SK-N-SH (cell line): ENCODE measurements around the gene ATP8A2. TPM values are rescaled to one million over a fixed set of nuclear protein-coding genes. Genes with fewer than 3 reads are reported as not detected.

Source experiments
- CTCF ChIA-PET: fragments of 300-600, 350-600 bp; formaldehyde crosslinking; extraction: SDS; loops from one replicate; lab custom pipeline; 2021; lab: Yijun Ruan, JAX
- POLR2A ChIA-PET: fragments of 350-600 bp; sonication (Branson Sonifier 250); formaldehyde crosslinking; extraction: SDS; loops from one replicate; lab custom pipeline; 2020; ENCODE audit warnings: antibody characterized with exemption, inconsistent platforms; lab: Yijun Ruan, JAX
- DNase-seq: peaks from one replicate; pipeline ENCODE4 v3.0.0; 2012
- H2AFZ ChIP-seq: fragments of 200-600 bp; sonication (generic); 2 replicates; pipeline ENCODE4 v1.8.1; 2016; ENCODE audit warnings: antibody characterized with exemption, mild to moderate bottlenecking, low read depth
- H3F3A ChIP-seq: fragments of 200-600 bp; sonication (generic); replicated peaks from 2 replicates; pipeline ENCODE3; 2016; ENCODE audit warnings: antibody characterized with exemption, mild to moderate bottlenecking; ENCODE audit not compliant: insufficient read depth
- H3K27ac ChIP-seq, 2 experiments: fragments of 200-500 bp in 1 of 2; fragments of 200-600 bp in 1 of 2; sonication (Bioruptor generic) in 1 of 2; sonication (generic), shearing (Covaris generic) in 1 of 2; 2 replicates each; pipeline versions ENCODE4 v1.5.1 to v1.6.1; 2014 to 2016; ENCODE audit warnings: low read depth in 2 of 2, inconsistent platforms in 1 of 2, low read length in 1 of 2, mild to moderate bottlenecking in 1 of 2, mixed read lengths in 1 of 2
- H3K27me3 ChIP-seq: fragments of 200-600 bp; sonication (generic), shearing (Covaris generic); 2 replicates; pipeline ENCODE4 v1.6.1; 2016; ENCODE audit warnings: mixed run types; ENCODE audit not compliant: insufficient read depth
- H3K36me3 ChIP-seq, 2 experiments: fragments of 200-500 bp in 1 of 2; fragments of 200-600 bp in 1 of 2; sonication (Bioruptor generic) in 1 of 2; sonication (generic) in 1 of 2; replicated peaks in 1 of 2; 2 replicates each; pipeline versions ENCODE3 to v1.5.1; 2014 to 2016; ENCODE audit warnings: low read length in 1 of 2, mild to moderate bottlenecking in 1 of 2; ENCODE audit not compliant: insufficient read depth in 2 of 2, control insufficient read depth in 1 of 2
- H3K4me1 ChIP-seq, 2 experiments: fragments of 200-500 bp in 1 of 2; fragments of 200-600 bp in 1 of 2; sonication (Bioruptor generic) in 1 of 2; sonication (generic), shearing (Covaris generic) in 1 of 2; 2 replicates each; pipeline versions ENCODE4 v1.5.1 to v1.6.1; 2014 to 2016; ENCODE audit warnings: low read depth in 1 of 2, low read length in 1 of 2, mixed run types in 1 of 2; ENCODE audit not compliant: insufficient read depth in 2 of 2, control insufficient read depth in 1 of 2
- H3K4me2 ChIP-seq: fragments of 200-600 bp; sonication (generic), shearing (Covaris generic); 2 replicates; pipeline ENCODE4 v1.6.1; 2017; ENCODE audit warnings: mixed run types
- H3K4me3 ChIP-seq, 2 experiments: fragments of 200-500 bp in 1 of 2; fragments of 200-600 bp in 1 of 2; sonication (Bioruptor generic) in 1 of 2; sonication (generic), shearing (Covaris generic) in 1 of 2; 2 replicates each; pipeline versions ENCODE4 v1.5.1 to v1.8.1; 2014 to 2016; ENCODE audit warnings: low read depth in 2 of 2, inconsistent platforms in 1 of 2, low read length in 1 of 2, mild to moderate bottlenecking in 1 of 2, mixed read lengths in 1 of 2, moderate library complexity in 1 of 2
- H3K79me2 ChIP-seq: fragments of 200-600 bp; sonication (generic); 2 replicates; pipeline ENCODE4 v1.8.1; 2017; ENCODE audit warnings: mild to moderate bottlenecking; ENCODE audit not compliant: insufficient read depth
- H3K9ac ChIP-seq: fragments of 200-600 bp; sonication (generic); 2 replicates; pipeline ENCODE4 v1.6.1; 2017; ENCODE audit warnings: mixed run types
- H3K9me2 ChIP-seq: fragments of 200-600 bp; sonication (generic); 2 replicates; pipeline ENCODE4 v1.6.1; 2017; ENCODE audit warnings: mixed run types
- H3K9me3 ChIP-seq: fragments of 200-600 bp; sonication (generic); 2 replicates; pipeline ENCODE4 v1.6.1; 2017; ENCODE audit warnings: mixed run types, mild to moderate bottlenecking, moderate library complexity
- H4K20me1 ChIP-seq: fragments of 200-600 bp; sonication (generic); 2 replicates; pipeline ENCODE4 v1.6.1; 2017; ENCODE audit warnings: mild to moderate bottlenecking, mixed run types; ENCODE audit not compliant: insufficient read depth
- EZH2phosphoT487 ChIP-seq: fragments of 200-600 bp; sonication (generic); IDR thresholded peaks from 2 replicates; pipeline ENCODE4 v1.6.1; 2017; ENCODE audit warnings: low read depth, mixed run types, mild to moderate bottlenecking, antibody characterized with exemption, moderate library complexity, borderline replicate concordance
- FOXM1 ChIP-seq: IDR thresholded peaks from 2 replicates; pipeline ENCODE4 v1.4.0; 2012; ENCODE audit warnings: low read depth, mild to moderate bottlenecking
- GATA2 ChIP-seq: sonication (generic); formaldehyde crosslinking; IDR thresholded peaks from 2 replicates; pipeline ENCODE4 v1.5.0; 2020; ENCODE audit warnings: mild to moderate bottlenecking, missing genetic modification reagents
- MAX ChIP-seq: IDR thresholded peaks from 2 replicates; pipeline ENCODE4 v1.4.0; 2012; ENCODE audit warnings: low read depth
- NFIC ChIP-seq: IDR thresholded peaks from 2 replicates; pipeline ENCODE4 v1.4.0; 2012; ENCODE audit warnings: borderline replicate concordance
- PBX3 ChIP-seq: IDR thresholded peaks from 2 replicates; pipeline ENCODE4; 2012
- POLR2AphosphoS5 ChIP-seq: IDR thresholded peaks from 2 replicates; pipeline ENCODE4 v1.6.1; 2012; ENCODE audit warnings: low read depth, low read length
- RAD21 ChIP-seq: IDR thresholded peaks from 2 replicates; pipeline ENCODE4 v1.6.1; 2012; ENCODE audit warnings: mild to moderate bottlenecking, low read length
- RXRA ChIP-seq: IDR thresholded peaks from 2 replicates; pipeline ENCODE4 v1.4.0; 2012; ENCODE audit warnings: low read depth, mild to moderate bottlenecking, borderline replicate concordance
- TCF12 ChIP-seq: IDR thresholded peaks from 2 replicates; pipeline ENCODE4 v1.4.0; 2012
- TEAD4 ChIP-seq: IDR thresholded peaks from 2 replicates; pipeline ENCODE4 v1.4.0; 2012; ENCODE audit warnings: mild to moderate bottlenecking, borderline replicate concordance; ENCODE audit not compliant: insufficient read depth
- WGBS: methylation state at CpG from one replicate; pipeline ENCODE4 v1.1.6; 2017; ENCODE audit warnings: low lambda C conversion rate; 5-methylcytosine and 5-hydroxymethylcytosine counted together
- polyA plus RNA-seq, 3 experiments: library from polyadenylated mRNA; depleted of rRNA; stranded (reverse); fragments of >200 nt; gene quantifications; 2 replicates each; pipeline ENCODE4 v1.2.3, GENCODE V29; 2012
- TF ChIP-seq, protein P1 (sequence below): fragments of 150-350 bp; IDR thresholded peaks from 2 replicates; pipeline ENCODE4 v1.6.1; 2016; ENCODE audit warnings: mild to moderate bottlenecking, low read depth, low read length
- TF ChIP-seq, protein P2 (sequence below): IDR thresholded peaks from 2 replicates; pipeline ENCODE4 v1.4.0; 2012; ENCODE audit warnings: low read depth, borderline replicate concordance
- TF ChIP-seq, protein P3 (sequence below): IDR thresholded peaks from 2 replicates; pipeline ENCODE4 v1.4.0; 2012; ENCODE audit warnings: low read depth, borderline replicate concordance

The ATP8A2 gene
- polyA plus RNA-seq, 1 of the 3 experiments (the other 2 are of a cell fraction): 0.02 TPM

DNA sequence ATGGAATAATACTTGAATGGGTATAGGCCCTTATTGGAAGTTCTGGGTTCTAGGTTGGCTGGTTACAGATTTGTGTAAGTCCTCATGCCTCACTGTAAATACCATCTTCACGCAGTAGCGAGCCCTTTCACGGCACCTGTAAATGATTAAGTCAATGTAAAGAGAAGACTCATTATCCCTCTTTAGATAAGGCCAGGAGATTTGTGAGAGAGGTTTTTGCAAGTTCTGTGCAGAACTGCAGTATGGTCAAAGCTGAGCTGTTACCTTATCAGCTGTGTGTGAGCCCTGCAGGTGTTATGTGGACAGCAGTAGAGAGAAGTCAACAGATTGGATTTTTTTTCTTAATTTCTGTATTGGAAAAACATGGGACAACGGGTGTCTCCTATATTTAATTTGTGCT is 538.5 kb downstream of the ATP8A2 start:
- Histone ChIP-seq H4K20me1 (no peaks in the 10 kb centered on the region), H3K4me2 (no peak overlapping the region), H3K4me1 (no peaks in the 10 kb centered on the region; a peak in 2 of 4 replicates), H3K4me3 (no peak overlapping the region), H3F3A (no peaks in the 10 kb centered on the region), H3K79me2 (no peaks in the 10 kb centered on the region), H3K9me3 (no peaks in the 10 kb centered on the region), H3K9me2 (no peaks in the 10 kb centered on the region), H3K9ac (no peak overlapping the region), H3K27ac (no peak overlapping the region), H3K27me3 (no peaks in the 10 kb centered on the region), H3K36me3 (no peaks in the 10 kb centered on the region), H2AFZ (no peak overlapping the region)
- DNase-seq: no peak
- ChIA-PET POLR2A (interaction anchor here (0.7 kb wide), 1 partner anchor 25 kb away, joined by 3 read pairs; no protein-coding TSS in a partner anchor), CTCF (no interaction called here)
- WGBS: 52% methylated on average over 4 of the region's 4 CpGs
- TF ChIP-seq PBX3: no peak
- TF ChIP-seq, protein P1, sequence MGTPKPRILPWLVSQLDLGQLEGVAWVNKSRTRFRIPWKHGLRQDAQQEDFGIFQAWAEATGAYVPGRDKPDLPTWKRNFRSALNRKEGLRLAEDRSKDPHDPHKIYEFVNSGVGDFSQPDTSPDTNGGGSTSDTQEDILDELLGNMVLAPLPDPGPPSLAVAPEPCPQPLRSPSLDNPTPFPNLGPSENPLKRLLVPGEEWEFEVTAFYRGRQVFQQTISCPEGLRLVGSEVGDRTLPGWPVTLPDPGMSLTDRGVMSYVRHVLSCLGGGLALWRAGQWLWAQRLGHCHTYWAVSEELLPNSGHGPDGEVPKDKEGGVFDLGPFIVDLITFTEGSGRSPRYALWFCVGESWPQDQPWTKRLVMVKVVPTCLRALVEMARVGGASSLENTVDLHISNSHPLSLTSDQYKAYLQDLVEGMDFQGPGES: no peak

GRCh38 chr13:25910991-25911419 is 539.2 kb downstream of the ATP8A2 start:
- Histone ChIP-seq H4K20me1 (no peaks in the 10 kb centered on the region), H3K9ac (no peak overlapping the region), H3K4me3 (no peak overlapping the region), H3K9me3 (no peaks in the 10 kb centered on the region), H3K27me3 (no peaks in the 10 kb centered on the region), H3K36me3 (no peaks in the 10 kb centered on the region), H3F3A (no peaks in the 10 kb centered on the region), H3K4me2 (no peak overlapping the region), H3K79me2 (no peaks in the 10 kb centered on the region), H3K9me2 (no peaks in the 10 kb centered on the region), H3K4me1 (no peaks in the 10 kb centered on the region; a peak in 2 of 4 replicates), H3K27ac (no peak overlapping the region), H2AFZ (no peak overlapping the region)
- POLR2A ChIA-PET: interaction anchor here (0.7 kb wide), 1 partner anchor 24 kb away, joined by 3 read pairs; no protein-coding TSS in a partner anchor
- CTCF ChIA-PET: no interaction called here
- DNase-seq: no peak
- TF ChIP-seq TEAD4 (no peak), NFIC (no peak), FOXM1 (no peak), EZH2phosphoT487 (no peak), RXRA (no peak)

DNA sequence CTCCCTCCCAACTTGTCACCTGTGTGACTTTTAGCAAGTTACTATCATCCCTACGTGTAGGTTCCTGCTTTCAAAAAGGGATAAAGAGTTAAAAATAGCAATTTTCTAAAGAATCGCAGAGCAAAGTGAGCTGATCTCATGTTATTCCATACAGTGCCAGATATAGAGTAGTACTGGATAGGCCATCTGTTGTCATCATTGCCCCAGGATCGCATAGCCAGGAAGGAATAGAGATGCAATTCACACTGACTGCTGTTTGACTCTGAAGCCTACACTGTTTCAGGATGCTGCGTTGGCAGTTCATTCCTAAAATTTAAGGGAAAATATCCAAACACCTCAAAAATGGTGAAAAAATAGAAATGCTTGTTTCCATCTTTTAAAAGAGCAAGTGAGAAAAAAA is 541.2 kb downstream of the ATP8A2 start:
- no peak for DNase-seq
- H3K36me3 ChIP-seq: no peaks in the 10 kb centered on the region
- H2AFZ ChIP-seq: no peak overlapping the region
- H3K27ac ChIP-seq: no peak overlapping the region
- no peaks in the 10 kb centered on the region for H3K9me3 ChIP-seq
- no peak overlapping the region for H3K4me2 ChIP-seq
- ChIA-PET CTCF (no interaction called here), POLR2A (no interaction called here)
- H3K9ac ChIP-seq: no peak overlapping the region
- no peaks in the 10 kb centered on the region for H3K27me3 ChIP-seq
- no peaks in the 10 kb centered on the region for H3K79me2 ChIP-seq
- no peak overlapping the region for H3K4me3 ChIP-seq
- H3K9me2 ChIP-seq: no peaks in the 10 kb centered on the region
- H4K20me1 ChIP-seq: no peaks in the 10 kb centered on the region
- WGBS: 42% methylated on average over 4 of the region's 4 CpGs
- H3K4me1 ChIP-seq: no peaks in the 10 kb centered on the region; a peak in 1 of 4 replicates
- no peaks in the 10 kb centered on the region for H3F3A ChIP-seq
- no peak for TF ChIP-seq PBX3
- TF ChIP-seq TCF12: no peak
- TF ChIP-seq MAX: no peak
- TF ChIP-seq, protein P2, sequence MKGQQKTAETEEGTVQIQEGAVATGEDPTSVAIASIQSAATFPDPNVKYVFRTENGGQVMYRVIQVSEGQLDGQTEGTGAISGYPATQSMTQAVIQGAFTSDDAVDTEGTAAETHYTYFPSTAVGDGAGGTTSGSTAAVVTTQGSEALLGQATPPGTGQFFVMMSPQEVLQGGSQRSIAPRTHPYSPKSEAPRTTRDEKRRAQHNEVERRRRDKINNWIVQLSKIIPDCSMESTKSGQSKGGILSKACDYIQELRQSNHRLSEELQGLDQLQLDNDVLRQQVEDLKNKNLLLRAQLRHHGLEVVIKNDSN: no peak
- TF ChIP-seq EZH2phosphoT487: no peak
- TF ChIP-seq GATA2 (CRISPR knock-in tag): no peak
- TF ChIP-seq, protein P3, sequence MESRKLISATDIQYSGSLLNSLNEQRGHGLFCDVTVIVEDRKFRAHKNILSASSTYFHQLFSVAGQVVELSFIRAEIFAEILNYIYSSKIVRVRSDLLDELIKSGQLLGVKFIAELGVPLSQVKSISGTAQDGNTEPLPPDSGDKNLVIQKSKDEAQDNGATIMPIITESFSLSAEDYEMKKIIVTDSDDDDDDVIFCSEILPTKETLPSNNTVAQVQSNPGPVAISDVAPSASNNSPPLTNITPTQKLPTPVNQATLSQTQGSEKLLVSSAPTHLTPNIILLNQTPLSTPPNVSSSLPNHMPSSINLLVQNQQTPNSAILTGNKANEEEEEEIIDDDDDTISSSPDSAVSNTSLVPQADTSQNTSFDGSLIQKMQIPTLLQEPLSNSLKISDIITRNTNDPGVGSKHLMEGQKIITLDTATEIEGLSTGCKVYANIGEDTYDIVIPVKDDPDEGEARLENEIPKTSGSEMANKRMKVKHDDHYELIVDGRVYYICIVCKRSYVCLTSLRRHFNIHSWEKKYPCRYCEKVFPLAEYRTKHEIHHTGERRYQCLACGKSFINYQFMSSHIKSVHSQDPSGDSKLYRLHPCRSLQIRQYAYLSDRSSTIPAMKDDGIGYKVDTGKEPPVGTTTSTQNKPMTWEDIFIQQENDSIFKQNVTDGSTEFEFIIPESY: no peak
- TF ChIP-seq POLR2AphosphoS5: no peak
- TF ChIP-seq RAD21: no peak
